Suppressor macrophage (primary cell): Measurements from ENCODE around the gene RLN3.

Source experiments
- DNase-seq, 4 experiments: peaks; one replicate each; pipeline ENCODE4 v3.0.0-alpha.2; 2020 to 2022

RLN3 gene

DNA sequence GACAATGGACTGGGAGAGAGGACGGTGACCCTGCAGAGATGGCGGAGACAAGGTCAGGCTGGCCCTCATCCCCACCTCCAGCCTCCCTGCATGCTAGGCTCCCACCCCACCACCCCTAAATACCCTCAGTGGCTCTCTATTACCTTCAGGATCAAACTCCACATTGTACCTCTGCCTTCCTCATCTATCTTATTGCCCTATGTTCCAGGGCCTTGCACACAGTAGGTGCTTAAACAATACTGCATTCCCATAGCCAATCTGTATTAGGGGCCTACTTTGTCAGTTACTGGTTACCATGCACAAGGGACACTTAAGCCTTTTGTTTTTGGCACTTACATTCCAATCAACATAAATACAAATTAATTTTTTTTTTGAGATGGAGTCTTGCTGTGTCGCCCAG is 27.4 kb downstream of the RLN3 start:
- DNase-seq: no peak

DNA sequence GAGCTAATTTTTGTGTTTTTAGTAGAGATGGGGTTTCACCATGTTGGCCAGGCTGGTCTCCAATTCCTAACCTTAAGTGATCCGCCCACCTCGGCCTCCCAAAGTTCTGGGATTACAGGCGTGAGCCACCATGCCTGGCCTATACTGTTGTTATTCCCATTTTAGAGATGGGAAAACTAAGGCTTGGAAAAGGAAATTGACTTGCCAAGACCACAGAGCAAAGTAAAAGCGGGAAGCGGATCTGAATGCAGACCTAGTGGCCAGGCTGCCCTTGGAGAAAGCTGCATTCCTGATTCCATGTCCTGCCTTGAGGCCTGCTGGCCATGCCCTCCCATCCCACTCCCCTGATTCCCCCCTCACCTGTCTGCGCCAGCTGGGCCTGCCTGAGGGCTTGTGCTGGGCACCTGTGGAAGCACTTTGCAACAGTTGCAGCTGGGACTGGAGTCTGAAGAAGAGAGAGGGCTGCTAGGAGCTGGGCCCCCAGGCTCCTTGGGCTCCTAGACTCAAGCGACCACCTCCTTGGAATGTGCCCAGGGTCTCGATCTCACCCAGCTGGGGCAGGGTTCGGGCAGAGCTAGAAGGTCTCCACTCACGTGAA is 28.2 kb downstream of the RLN3 start:
- no peak for DNase-seq

DNA sequence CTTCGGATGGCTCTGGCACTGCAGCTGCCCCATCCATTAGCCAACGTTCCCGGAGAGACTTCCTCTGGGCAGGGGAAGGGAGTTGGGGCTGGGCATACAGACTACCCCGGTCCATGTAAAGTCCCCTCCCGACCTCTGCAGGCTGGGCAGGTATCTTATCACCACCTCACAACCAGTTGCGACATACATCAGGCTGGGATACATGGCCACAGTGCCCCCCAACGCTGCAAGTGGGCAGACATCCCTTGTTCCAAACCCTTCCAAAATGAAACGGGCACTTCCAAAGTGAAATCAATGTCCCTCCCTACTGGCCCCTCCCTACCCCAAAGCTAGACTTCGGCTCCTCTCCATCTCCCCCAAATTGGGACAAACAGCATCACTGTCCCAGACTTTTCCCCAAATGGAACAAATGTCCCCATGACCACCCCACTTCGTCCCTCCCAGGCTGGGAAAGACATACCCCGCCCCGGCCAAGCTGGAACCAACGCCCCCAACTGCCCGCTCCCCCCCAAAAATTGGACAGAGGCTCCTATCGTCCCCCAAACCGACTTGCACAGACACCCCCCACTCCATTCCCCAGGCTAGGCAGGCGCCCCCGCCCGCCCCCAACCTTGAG is 28.9 kb downstream of the RLN3 start:
- DNase-seq: no peak

DNA sequence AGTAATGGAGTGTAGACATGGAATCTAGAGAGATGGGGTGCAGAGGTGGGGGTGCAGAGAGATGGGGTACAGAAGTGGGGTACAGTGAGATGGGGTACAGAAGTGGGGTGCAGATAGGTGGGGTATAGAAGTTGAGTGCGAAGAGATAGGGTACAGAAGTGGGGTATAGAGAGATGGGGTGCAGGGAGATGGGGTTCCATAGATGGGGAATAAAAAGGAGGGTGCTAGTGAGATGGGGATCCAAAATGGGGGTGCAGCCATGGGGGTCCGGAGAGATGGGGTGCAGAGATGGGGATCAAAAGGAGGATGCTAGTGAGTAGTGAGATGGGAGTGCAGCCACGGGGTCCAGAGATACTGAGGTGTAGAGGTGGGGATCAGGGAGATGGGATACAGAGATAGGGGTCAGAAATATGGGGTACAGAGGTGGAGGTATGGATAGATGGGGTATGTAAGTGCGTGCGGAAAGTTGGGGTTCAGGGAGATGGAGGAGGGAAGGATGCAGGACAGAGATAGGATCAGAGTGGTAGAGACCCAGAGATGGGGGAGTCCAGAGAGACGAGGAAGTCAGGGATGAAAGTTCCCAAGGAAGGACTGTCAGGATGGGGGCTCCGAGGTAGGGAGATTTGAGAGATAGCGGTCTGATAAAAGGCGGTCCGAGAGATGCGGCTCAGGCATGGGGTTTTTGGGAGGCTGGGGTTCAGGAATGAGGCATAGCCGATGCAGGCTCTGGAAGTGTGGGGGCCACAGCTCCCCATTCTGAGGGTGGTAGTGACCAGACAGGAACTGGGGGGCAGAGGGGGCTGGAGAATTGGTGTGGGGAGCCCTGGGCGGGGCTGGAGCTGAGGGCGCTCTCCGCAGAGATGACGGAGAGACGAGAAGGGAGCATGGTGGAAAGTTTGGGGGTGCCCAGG is 30.5 kb downstream of the RLN3 start:
- no peak for DNase-seq

DNA sequence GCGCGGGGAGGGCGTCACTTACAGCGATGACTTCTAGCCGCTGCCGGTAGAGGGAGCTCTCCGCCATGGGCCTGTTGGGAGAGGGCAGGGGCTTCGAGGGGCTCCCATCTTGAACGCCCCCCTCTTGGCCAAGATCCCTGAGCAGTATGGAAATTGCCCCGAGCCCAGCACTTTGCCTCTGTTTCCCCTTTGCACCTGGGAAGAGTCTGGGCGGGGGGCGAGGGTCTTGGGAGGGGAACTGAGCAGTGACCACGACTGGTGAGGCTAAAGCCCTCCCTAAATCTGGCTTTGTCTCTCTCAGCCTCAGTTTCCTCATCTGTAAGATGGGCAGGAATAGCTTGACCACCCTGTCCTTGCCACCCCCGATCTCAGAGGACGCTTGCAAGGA is 31.1 kb downstream of the RLN3 start:
- DNase-seq: peak in 3 of 4 experiments; percentile 35 to 66 (median 56)

DNA sequence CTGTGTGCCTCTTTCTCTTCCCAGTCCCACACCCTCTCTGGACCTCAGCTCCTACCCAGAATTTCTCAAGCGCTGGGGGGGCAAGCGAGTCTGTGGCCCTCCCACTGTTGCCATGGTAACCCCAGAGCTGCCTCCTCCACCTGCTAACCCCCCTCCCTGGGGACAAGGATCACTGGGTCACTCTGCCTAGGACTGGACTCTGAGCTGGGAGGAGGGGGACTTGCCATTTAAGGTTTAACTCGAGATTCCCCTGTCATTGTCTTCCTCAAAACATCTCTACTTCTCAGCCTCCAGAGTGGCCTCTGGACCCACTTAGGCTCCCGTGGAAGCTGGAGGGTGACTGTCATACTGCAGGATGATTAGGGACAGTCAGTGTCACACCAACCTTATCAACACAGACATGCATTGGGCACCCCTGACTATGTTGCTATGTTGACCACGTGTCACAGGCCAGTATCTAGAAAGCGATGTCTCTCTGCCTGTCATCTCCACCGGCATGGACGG is 31.8 kb downstream of the RLN3 start:
- DNase-seq: no peak

DNA sequence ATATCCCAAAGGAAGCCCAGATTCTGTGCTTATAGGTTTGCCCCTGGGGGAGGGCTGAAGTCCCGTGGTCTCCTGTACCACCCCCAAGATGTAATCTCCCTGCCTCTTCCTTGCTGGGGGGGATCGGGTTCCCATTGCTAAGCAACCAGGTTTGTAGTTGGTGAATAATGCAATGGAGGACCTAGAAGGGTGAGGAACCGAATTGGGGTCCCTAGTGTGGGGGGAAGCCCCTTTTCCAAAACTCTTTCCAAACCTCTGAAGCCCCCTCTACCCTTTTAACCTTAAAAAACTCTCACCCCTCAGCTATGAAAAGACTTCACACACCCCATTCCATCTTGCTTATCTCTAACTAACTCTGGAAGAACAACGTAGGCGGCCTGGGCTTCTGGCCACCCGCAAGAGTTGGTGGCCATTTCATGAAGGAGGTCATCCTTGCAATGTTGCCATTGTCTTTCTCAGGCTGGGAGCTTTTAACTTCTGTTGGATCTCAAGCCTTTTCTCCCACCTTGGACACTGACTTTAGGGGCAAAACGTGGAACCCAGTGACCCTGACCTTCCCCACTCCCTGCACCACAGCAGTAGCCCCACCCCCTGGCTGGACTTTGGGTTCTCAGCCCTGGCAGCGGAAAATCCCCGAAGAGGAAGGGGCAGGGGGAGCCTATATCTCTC is 33.3 kb downstream of the RLN3 start:
- DNase-seq: no peak

DNA sequence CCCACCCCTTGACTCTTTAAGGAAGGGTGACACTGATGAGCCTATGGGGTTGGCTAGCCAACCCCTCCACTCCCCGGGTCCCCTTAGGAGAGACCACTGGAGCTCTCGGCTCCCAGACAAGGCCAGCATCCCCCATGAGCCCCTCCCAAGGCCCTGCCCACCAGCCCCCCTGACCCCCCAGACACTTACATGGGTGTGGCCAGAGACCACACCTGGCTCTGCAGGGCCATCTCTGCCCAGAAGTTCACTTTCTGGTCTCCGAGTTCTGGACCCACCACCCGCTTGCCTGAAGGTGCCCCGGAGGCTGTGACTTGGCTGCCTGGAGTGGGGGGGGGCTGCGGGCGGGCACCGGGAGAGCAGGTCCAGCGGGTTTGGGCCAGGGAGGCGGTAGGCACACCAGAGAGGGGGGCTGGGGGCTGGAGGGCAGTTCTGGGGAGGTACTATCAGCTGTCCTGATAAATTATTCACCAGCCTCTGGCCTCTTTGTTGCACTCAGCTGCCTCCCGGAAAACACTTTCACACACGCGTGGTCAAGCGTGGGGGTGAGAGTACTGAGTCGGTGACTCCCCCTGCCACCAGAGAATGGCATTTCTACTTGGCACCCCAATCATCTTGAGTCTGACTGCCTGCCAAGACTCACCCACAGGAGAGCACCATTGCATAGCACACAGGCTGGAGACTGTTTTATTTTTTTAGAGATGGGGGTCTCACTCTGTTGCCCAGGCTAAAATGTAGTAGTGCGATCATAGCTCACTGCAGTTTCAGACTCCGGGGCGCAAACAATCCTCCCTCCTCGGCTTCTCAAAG is 34.0 kb downstream of the RLN3 start, which contains the start of gene PALM3:
PALM3 (minus strand) TSS at position 326 of the 807 bp plus-strand sequence; CDS start at position 230, 96 bp downstream.
- DNase-seq: no peak

DNA sequence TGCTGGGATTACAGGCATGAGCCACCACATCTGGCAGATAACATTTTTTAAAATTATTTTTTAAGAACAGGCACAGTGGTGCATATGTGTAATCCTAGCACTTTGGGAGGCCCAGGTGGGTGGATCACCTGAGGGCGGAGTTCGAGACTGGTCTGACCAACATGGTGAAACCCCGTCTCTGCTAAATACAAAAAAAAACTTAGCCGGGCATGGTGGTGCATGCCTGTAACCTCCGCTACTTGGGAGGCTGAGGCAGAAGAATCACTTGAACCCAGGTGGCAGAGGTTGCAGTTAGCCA is 34.6 kb downstream of the RLN3 start:
- DNase-seq: no peak

DNA sequence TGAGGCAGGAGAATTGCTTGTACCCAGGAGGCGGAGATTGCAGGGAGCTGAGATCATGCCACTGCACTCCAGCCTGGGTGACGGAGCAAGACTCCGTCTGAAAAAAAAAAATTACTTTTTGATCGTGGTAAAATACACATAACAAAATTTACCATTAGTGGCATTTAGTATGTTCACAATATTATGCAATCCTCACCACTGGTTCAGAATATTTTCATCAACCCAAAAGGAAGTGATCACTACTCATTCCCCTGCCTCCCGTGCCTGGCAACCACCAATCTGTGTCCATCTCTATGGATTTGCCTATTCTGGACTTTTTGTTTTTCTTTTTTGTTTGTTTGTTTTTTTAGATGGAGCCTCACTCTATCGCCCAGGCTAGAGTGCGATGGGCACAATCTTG is 35.2 kb downstream of the RLN3 start:
- DNase-seq: peak in 1 of 4 experiments; percentile 36

DNA sequence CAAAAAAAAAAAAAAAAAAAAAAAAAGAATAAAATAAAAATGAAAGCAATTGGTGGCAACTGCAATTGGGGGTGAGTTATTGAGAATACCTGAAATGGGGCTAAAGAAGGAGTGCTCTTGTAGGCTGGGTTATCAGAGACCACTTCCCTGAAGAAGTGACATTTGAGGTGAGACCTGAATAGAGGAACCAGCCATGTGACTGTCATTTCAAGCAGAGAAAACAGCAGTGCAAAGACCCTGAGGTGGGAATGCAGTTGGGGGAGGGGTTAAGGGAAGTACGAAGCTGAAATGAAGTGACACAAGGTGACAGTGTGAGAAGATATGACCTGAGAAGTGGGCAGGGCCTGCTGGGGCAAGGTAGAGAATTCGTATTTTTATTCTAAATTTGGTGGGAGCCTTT is 38.2 kb downstream of the RLN3 start:
- no peak for DNase-seq

DNA sequence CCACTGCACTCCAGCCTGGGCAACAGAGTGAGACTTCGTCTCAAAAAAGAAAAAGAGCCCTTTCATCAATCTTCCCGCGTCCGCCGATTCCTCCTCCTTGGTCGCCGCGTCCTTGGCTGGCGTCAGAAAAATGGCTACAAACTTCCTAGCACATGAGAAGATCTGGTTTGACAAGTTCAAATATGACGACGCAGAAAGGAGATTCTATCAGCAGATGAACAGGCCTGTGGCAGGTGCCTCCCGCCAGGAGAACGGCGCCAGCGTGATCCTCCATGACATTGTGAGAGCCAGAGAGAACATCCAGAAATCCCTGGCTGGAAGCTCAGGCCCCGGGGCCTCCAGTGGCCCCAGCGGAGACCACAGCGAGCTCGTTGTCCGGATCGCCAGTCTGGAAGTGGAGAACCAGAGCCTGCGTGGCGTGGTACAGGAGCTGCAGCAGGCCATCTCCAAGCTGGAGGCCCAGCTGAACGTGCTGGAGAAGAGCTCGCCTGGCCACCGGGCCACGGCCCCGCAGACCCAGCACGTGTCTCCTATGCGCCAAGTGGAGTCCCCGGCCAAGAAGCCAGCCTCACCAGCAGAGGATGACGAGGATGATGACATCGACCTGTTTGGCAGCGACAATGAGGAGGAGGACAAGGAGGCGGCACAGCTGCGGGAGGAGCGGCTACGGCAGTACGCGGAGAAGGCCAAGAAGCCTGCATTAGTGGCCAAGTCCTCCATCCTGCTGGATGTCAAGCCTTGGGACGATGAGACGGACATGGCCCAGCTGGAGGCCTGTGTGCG is 42.5 kb downstream of the RLN3 start:
- no peak for DNase-seq

DNA sequence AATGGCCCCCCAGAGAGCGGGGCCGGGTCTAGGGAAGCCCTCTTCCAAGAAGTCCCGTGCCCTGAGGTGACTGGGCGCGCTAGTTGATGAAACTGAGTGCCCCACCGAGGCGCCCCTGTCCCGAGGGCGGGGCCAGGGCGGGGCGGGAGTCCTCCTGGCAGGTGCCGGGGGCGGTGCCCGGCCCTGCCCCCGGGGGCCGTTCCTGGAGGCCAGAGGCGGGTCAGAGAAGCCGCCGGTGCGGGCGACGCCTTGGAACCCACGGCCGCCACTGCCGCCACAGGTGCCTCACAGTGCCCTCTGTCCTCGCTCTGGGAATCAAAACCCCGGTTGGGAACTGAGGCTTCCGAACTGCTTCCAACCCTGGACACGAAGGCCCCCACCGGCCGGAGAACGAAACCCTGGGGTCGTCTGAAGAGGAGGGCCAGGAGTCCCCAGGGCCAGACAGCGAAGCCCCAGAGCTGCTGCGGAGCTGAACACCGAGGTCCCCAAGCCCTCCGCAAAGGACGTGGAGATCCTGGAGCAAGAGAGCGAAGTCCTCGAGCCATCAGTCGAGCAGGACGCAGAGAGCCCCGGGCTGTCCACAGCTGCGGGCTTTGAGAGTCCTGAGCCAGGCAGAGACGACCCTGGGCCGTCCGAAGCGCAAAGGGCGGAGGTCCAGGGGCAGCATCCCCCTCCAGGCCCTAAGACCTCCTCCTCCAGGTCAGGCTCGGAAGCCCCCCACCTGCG is 44.8 kb downstream of the RLN3 start, which contains the start of gene MISP3:
MISP3 (plus strand) TSS at position 252 of the 726 bp plus-strand sequence. CDS start 524 bp downstream, outside the sequence.
- peak in 2 of 4 experiments; percentile 59 to 67 for DNase-seq

DNA sequence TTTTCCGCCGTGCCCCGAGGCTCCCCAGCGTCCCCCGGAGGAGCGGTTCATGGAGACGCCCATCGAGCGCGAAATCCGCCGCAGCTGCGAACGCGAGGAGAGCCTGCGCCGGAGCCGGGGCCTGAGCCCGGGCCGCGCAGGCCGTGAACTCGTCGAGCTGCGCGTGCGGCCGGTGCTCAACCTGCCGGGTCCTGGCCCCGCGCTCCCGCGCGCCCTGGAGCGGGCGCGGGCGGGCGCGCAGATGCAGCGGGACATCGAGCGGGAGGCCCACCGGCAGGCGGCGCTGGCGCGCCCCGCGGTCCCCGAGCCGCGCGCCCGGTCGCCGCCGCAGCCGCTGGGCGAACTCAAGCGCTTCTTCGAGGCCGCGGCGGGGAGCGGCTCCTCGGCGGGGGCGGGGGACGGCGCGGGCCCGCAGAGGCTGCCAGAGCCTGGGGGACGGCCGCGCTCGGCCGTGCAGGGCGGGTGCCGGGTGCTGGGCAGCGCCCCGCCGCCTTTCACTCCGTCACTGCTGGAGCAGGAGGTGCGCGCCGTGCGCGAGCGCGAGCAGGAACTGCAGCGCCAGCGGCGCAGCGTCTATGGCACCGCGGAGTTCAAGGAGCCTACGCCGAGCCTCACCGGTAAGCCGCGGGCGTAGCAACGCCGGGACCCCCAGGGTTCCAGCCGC is 45.4 kb downstream of the RLN3 start:
- DNase-seq: peak; percentile 81 to 95 (median 88)

DNA sequence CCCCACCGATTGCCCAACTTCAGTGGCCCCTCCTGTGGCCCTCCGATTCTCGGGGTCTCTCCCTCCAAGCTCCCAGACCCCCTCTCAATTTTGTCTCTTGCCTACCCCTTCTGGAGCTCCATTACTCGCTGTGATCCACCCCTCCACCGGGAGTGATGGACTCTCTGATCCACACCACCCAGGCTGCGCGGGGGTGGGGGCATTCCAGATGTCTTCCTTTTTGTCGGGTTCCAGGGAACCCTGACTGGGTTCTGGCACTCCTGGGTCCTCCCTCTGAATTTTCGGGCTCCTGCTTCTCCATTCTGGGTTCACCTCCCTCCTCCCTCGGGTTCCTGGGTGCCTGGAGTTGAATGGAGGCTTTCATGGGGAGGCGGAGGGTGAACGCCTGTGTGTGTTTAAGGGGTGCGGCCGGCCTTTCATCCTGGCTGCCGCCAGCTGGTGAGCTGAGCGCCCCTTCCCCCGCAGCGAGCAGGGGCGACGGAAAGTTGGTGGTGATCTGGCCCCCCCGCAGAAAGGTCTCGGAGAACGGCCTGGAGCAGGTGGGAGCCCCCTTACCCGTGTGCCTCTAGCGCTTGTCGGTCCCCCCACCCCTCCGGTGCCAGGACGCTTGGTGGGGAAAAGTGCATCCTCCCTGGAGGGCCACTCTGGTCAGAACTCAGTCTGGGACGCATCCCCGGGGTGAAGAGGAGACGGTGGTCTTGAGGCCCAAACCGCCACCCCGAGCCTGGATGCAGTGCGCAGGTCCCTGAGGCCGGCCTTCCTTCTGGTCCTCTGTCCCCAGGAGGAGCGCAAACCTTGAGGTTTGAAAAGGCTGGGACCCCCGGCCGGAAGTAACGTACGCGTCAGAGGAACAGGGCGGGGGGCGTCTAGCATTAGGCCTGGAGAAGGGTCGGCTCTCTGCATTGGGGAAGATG is 46.2 kb downstream of the RLN3 start:
- peak; percentile 30 to 66 (median 40) for DNase-seq

DNA sequence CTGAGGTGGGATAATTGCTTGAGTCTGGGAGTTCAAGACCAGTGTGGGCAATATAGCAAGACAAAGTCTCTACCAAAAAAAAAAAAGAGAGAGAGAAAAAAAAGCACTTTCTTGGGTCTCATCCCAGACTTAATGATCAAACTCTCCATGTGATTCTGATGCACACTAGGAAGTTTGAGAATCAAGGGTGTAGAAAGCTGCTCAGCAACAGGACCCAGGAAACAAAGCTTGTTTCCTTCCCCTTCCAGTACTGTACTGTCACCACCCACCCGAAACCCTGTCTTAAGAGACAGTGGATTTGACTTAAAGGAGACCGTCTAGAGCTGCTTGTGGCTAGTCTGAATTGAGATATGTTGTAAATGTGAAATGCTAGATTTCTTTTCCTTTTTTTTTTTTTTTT is 50.5 kb downstream of the RLN3 start:
- DNase-seq: peak; percentile 84 to 96 (median 90)
